ENCODE measurements around the gene CCR3. TPM values are rescaled to one million over a fixed set of nuclear protein-coding genes. Genes with fewer than 3 reads are reported as not detected.

CCR3 gene
- total RNA-seq, 1 donor from 2014 or later: not detected

DNA sequence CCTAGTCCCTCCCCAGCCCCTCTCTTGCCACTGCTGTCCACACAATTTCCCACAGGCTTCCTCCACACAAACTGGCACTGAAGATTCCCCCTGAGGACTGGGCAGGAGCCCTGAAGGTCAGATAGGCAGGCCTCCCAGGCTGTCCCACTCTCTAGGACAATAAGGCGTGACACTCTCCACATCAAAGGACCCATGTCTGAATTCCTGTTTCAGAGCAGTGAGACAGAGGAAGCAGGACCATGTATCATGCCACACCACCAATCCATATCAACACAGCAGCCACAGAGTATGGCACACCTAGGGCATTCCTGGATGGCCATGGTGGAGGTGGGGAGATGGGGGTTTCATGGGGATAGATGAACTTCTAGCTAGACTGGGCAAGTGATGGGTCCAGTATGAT is 20.3 kb upstream of the CCR3 start:
- Mint-ChIP-seq H3K27ac (ENCODE audit: unreplicated experiment) (no peak overlapping the region), H3K4me1 (no peaks in the 10 kb centered on the region), H3K36me3 (ENCODE audit: low read depth) (no peaks in the 10 kb centered on the region)

DNA sequence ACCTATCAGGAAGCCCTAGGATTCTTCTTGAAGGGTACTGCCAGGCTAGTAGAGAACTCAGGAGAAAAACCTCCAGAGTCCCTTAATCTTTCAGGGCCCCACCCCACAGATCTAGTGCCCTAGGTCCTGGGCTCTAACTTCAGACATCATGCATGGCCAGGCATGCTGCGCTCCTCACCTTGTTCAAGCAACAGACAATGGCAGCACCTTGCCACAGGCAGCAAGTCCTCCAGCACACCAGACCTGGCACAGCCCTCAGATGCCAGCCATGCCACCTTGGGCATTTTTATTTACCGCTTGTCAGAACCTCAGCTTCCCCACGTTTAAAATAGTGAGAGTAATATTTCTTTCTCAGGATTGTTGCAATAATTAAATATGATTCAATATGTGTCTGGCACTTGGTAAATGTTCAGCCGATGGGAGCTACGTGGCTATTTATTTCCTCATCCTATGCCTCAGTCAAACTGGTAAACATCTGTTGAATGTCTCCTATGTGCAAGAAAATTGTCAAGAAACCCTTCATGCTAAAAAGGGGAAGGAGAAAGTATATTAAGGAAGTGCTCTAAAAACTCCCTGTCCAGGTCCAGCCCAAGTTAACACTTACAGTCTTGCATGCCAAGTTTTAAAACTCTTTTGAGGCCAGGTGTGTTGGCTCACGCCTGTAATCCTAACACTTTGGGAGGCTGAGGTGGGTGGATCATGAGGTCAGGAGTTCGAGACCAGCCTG is 19.7 kb upstream of the CCR3 start:
- peaks cover 23% of the 10 kb centered on the region for H3K27me3 Mint-ChIP-seq (ENCODE audit: low read depth)
- TF ChIP-seq, protein P1, sequence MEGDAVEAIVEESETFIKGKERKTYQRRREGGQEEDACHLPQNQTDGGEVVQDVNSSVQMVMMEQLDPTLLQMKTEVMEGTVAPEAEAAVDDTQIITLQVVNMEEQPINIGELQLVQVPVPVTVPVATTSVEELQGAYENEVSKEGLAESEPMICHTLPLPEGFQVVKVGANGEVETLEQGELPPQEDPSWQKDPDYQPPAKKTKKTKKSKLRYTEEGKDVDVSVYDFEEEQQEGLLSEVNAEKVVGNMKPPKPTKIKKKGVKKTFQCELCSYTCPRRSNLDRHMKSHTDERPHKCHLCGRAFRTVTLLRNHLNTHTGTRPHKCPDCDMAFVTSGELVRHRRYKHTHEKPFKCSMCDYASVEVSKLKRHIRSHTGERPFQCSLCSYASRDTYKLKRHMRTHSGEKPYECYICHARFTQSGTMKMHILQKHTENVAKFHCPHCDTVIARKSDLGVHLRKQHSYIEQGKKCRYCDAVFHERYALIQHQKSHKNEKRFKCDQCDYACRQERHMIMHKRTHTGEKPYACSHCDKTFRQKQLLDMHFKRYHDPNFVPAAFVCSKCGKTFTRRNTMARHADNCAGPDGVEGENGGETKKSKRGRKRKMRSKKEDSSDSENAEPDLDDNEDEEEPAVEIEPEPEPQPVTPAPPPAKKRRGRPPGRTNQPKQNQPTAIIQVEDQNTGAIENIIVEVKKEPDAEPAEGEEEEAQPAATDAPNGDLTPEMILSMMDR (conservative IDR thresholded peaks at IDR 0.05): no peak
- no peak overlapping the region for H3K27ac Mint-ChIP-seq (ENCODE audit: unreplicated experiment)
- H3K4me1 Mint-ChIP-seq: no peaks in the 10 kb centered on the region
- H3K9me3 Mint-ChIP-seq: peaks cover 14% of the 10 kb centered on the region
- no peaks in the 10 kb centered on the region for H3K36me3 Mint-ChIP-seq (ENCODE audit: low read depth)
- DNase-seq (ENCODE audit: low read depth, low spot score): no peak
- no peak overlapping the region for H3K4me3 Mint-ChIP-seq

More for the DNA sequence above, 20.3 kb upstream of the CCR3 start:
- H3K4me3 Mint-ChIP-seq: no peak overlapping the region
- no peak for DNase-seq (ENCODE audit: low read depth, low spot score)
- peaks cover 25% of the 10 kb centered on the region for H3K27me3 Mint-ChIP-seq (ENCODE audit: low read depth)
- TF ChIP-seq, protein P1 (conservative IDR thresholded peaks at IDR 0.05): no peak
- H3K9me3 Mint-ChIP-seq: peaks cover 15% of the 10 kb centered on the region

GRCh38 chr3:46228260-46229242 is 13.7 kb upstream of the CCR3 start:
- peaks cover 4% of the 10 kb centered on the region for H3K9me3 Mint-ChIP-seq
- H3K36me3 Mint-ChIP-seq (ENCODE audit: low read depth): no peaks in the 10 kb centered on the region
- peaks cover 26% of the 10 kb centered on the region for H3K27me3 Mint-ChIP-seq (ENCODE audit: low read depth)
- no peak overlapping the region for H3K27ac Mint-ChIP-seq (ENCODE audit: unreplicated experiment)
- TF ChIP-seq, protein P1 (conservative IDR thresholded peaks at IDR 0.05): no peak
- no peak overlapping the region for H3K4me3 Mint-ChIP-seq
- DNase-seq (ENCODE audit: low read depth, low spot score): no peak
- H3K4me1 Mint-ChIP-seq: no peaks in the 10 kb centered on the region

DNA sequence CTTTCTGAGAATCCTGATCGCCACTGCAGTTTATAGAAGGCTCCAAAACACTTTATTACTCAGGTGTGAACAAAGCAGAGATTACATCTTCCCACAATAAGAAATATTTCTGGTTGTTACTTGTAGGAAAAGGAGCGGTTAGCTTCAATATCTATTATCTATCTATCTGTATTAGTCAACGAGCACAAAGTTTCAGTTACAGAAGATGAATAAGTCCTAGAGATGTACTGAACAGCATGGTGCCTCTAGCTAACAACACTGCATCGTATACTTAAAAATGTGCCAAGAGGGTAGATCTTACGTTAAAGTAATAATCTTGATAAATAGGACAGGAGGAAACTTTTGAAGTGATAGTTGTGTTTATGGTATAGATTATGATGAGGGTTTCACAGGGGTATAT is 10.9 kb upstream of the CCR3 start:
- TF ChIP-seq, protein P1 (conservative IDR thresholded peaks at IDR 0.05): no peak
- no peak for DNase-seq (ENCODE audit: low read depth, low spot score)
- peaks cover 3% of the 10 kb centered on the region for H3K9me3 Mint-ChIP-seq
- H3K4me3 Mint-ChIP-seq: no peak overlapping the region
- peaks cover 12% of the 10 kb centered on the region for H3K27me3 Mint-ChIP-seq (ENCODE audit: low read depth)
- H3K27ac Mint-ChIP-seq (ENCODE audit: unreplicated experiment): no peak overlapping the region
- no peaks in the 10 kb centered on the region for H3K4me1 Mint-ChIP-seq
- no peaks in the 10 kb centered on the region for H3K36me3 Mint-ChIP-seq (ENCODE audit: low read depth)

DNA sequence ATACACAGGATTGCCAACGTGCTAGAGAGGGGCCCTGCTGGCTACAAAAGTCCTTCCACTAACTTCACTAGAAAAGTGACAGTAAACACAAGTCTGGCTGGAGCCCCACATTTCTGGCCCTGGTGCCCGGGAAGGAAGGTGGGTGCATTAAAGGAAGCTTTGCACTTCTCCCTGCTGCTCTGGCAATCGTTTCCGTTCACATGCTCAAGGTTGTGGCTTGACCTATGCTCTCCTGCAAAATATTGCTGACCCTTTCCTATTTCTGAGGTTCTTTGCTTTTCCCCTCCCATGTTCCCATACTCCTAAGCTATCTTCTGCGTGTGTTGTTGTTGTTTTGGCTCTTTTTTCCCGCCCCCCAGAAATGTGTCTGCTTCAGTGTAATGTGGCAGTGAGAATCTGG is 9.1 kb upstream of the CCR3 start:
- Mint-ChIP-seq H3K27ac (ENCODE audit: unreplicated experiment) (no peak overlapping the region), H3K27me3 (ENCODE audit: low read depth) (peaks cover 19% of the 10 kb centered on the region), H3K4me3 (no peak overlapping the region), H3K4me1 (no peaks in the 10 kb centered on the region), H3K36me3 (ENCODE audit: low read depth) (no peaks in the 10 kb centered on the region), H3K9me3 (no peaks in the 10 kb centered on the region)
- TF ChIP-seq, protein P1 (conservative IDR thresholded peaks at IDR 0.05): no peak
- DNase-seq (ENCODE audit: low read depth, low spot score): no peak
